PFSK-1 (cell line): ENCODE results near the gene PEX26.

ENCODE experiments used
- FOXP2 ChIP-seq: optimal IDR thresholded peaks from 2 replicates; pipeline ENCODE3; 2011; ENCODE audit warnings: borderline replicate concordance, control low read depth, inconsistent platforms; ENCODE audit not compliant: insufficient read depth; ENCODE audit errors: extremely low read length, extremely low read depth
- POLR2AphosphoS5 ChIP-seq: IDR thresholded peaks from 2 replicates; pipeline ENCODE4 v1.6.1; 2012; ENCODE audit warnings: low read depth, mild to moderate bottlenecking, control low read depth, low read length, moderate library complexity
- SIN3A ChIP-seq: IDR thresholded peaks from 2 replicates; pipeline ENCODE4 v1.6.1; 2012; ENCODE audit warnings: mild to moderate bottlenecking, low read length, moderate library complexity, borderline replicate concordance; ENCODE audit not compliant: insufficient read depth
- TAF1 ChIP-seq: IDR thresholded peaks from 2 replicates; pipeline ENCODE4 v1.6.1; 2012; ENCODE audit warnings: low read length, control low read depth, borderline replicate concordance; ENCODE audit not compliant: insufficient read depth
- TF ChIP-seq, protein P1 (sequence below), 2 experiments: IDR thresholded peaks; 2 replicates each; pipeline versions ENCODE4 v1.6.1 to v1.8.0; 2011 to 2012; ENCODE audit warnings: low read depth in 2 of 2, low read length in 2 of 2, control low read depth in 1 of 2, inconsistent platforms in 1 of 2, mild to moderate bottlenecking in 1 of 2, moderate library complexity in 1 of 2; ENCODE audit not compliant: insufficient read depth in 1 of 2

- no peak for TF ChIP-seq POLR2AphosphoS5
- TF ChIP-seq, protein P1, sequence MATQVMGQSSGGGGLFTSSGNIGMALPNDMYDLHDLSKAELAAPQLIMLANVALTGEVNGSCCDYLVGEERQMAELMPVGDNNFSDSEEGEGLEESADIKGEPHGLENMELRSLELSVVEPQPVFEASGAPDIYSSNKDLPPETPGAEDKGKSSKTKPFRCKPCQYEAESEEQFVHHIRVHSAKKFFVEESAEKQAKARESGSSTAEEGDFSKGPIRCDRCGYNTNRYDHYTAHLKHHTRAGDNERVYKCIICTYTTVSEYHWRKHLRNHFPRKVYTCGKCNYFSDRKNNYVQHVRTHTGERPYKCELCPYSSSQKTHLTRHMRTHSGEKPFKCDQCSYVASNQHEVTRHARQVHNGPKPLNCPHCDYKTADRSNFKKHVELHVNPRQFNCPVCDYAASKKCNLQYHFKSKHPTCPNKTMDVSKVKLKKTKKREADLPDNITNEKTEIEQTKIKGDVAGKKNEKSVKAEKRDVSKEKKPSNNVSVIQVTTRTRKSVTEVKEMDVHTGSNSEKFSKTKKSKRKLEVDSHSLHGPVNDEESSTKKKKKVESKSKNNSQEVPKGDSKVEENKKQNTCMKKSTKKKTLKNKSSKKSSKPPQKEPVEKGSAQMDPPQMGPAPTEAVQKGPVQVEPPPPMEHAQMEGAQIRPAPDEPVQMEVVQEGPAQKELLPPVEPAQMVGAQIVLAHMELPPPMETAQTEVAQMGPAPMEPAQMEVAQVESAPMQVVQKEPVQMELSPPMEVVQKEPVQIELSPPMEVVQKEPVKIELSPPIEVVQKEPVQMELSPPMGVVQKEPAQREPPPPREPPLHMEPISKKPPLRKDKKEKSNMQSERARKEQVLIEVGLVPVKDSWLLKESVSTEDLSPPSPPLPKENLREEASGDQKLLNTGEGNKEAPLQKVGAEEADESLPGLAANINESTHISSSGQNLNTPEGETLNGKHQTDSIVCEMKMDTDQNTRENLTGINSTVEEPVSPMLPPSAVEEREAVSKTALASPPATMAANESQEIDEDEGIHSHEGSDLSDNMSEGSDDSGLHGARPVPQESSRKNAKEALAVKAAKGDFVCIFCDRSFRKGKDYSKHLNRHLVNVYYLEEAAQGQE (IDR thresholded peaks at IDR 0.05; ENCODE audit: insufficient read depth in 1 of 2, low read depth in 2 of 2, low read length in 2 of 2) = no peak
- no peak for TF ChIP-seq TAF1
- TF ChIP-seq SIN3A = no peak
- no peak for TF ChIP-seq FOXP2
Observed at GRCh38 chr22:18050065-18050464, 27.7 kb upstream of the PEX26 start.
